ENCODE results near the gene CNFN. TPM values are rescaled to one million over a fixed set of nuclear protein-coding genes. Genes with fewer than 3 reads are reported as not detected.
A peak's percentile ranks its signal among the peaks of the same experiment; 100 is the strongest.

Gene CNFN
- total RNA-seq, 4 donors from 2014 or later: 2.7 TPM; not detected in 3

- 80% methylated on average over 1 to 9 of the region's 9 CpGs for WGBS, 2 donors (ENCODE audit: low coverage in 1 of 2)
- intact Hi-C loops (cut with DNase I; ENCODE audit: low total_unique reads): no loop called here
These were observed 31.5 kb upstream of the CNFN start for GRCh38 chr19:42421591-42422031.

GRCh38 chr19:42421101-42421500 is 31.0 kb upstream of the CNFN start:
- Histone ChIP-seq H3K9me3 (no peaks in the 10 kb centered on the region), H3K27ac (no peak overlapping the region), H3K36me3 (no peaks in the 10 kb centered on the region), H3K4me3 (no peak overlapping the region), H3K4me1 (peaks cover 5 to 24% (median 18%) of the 10 kb centered on the region in 4 donors), H3K27me3 (no peaks in the 10 kb centered on the region)
- TF ChIP-seq POLR2AphosphoS5 (IDR thresholded peaks at IDR 0.05) (no peak), POLR2A (IDR thresholded peaks at IDR 0.05) (no peak), CTCF (IDR thresholded peaks at IDR 0.05) (no peak), EP300 (IDR thresholded peaks at IDR 0.05; ENCODE audit: low read depth) (no peak)
- WGBS, 2 donors (ENCODE audit: low coverage in 1 of 2): 79 to 80% methylated on average over 2 to 4 of the region's 4 CpGs
- intact Hi-C loops (cut with DNase I; ENCODE audit: low total_unique reads) (no loop called here), in situ Hi-C loops (cut with MboI; ENCODE audit: low pct_ligation_motif_present in 1 of 4, low pct_unique_long_range_greater_than_20kb in 1 of 4, low sequenced_read_pairs in 3 of 4) (no loop called here)
- no peak for DNase-seq

More at GRCh38 chr19:42421591-42422031, 31.5 kb upstream of the CNFN start:
- in situ Hi-C loops (cut with MboI; ENCODE audit: low pct_ligation_motif_present in 1 of 4, low pct_unique_long_range_greater_than_20kb in 1 of 4, low sequenced_read_pairs in 3 of 4): no loop called here
- no peak overlapping the region for H3K27ac ChIP-seq
- H3K36me3 ChIP-seq: no peaks in the 10 kb centered on the region
- TF ChIP-seq EP300 (IDR thresholded peaks at IDR 0.05; ENCODE audit: low read depth) (no peak), CTCF (IDR thresholded peaks at IDR 0.05) (no peak), POLR2AphosphoS5 (IDR thresholded peaks at IDR 0.05) (no peak), POLR2A (IDR thresholded peaks at IDR 0.05) (no peak)
- no peaks in the 10 kb centered on the region for H3K9me3 ChIP-seq
- DNase-seq: no peak
- H3K4me1 ChIP-seq: peaks cover 5 to 24% (median 18%) of the 10 kb centered on the region in 4 donors
- H3K4me3 ChIP-seq: no peak overlapping the region
- H3K27me3 ChIP-seq: no peaks in the 10 kb centered on the region

- H3K4me1 ChIP-seq: peaks cover 5 to 24% (median 18%) of the 10 kb centered on the region in 4 donors
- DNase-seq: peak; percentile 64
- TF ChIP-seq POLR2AphosphoS5 (IDR thresholded peaks at IDR 0.05) (no peak), CTCF (IDR thresholded peaks at IDR 0.05) (peak; percentile 54 to 70 (median 61)), POLR2A (IDR thresholded peaks at IDR 0.05) (no peak), EP300 (IDR thresholded peaks at IDR 0.05; ENCODE audit: low read depth) (no peak)
- WGBS, 2 donors (ENCODE audit: low coverage in 1 of 2): 29 to 67% methylated on average over 1 to 10 of the region's 10 CpGs
- H3K4me3 ChIP-seq: no peak overlapping the region
- in situ Hi-C loops (cut with MboI; ENCODE audit: low pct_ligation_motif_present in 1 of 4, low pct_unique_long_range_greater_than_20kb in 1 of 4, low sequenced_read_pairs in 3 of 4): no loop called here
- H3K36me3 ChIP-seq: no peaks in the 10 kb centered on the region
- H3K27me3 ChIP-seq: no peaks in the 10 kb centered on the region
- H3K9me3 ChIP-seq: no peaks in the 10 kb centered on the region
- intact Hi-C loops (cut with DNase I; ENCODE audit: low total_unique reads): no loop called here
- no peak overlapping the region for H3K27ac ChIP-seq
These were observed 30.0 kb upstream of the CNFN start for GRCh38 chr19:42420055-42420544.

GRCh38 chr19:42419309-42419708 is 29.2 kb upstream of the CNFN start:
- no peak for TF ChIP-seq POLR2A (IDR thresholded peaks at IDR 0.05)
- TF ChIP-seq EP300 (IDR thresholded peaks at IDR 0.05; ENCODE audit: low read depth): no peak
- TF ChIP-seq POLR2AphosphoS5 (IDR thresholded peaks at IDR 0.05): no peak
- no peak for TF ChIP-seq CTCF (IDR thresholded peaks at IDR 0.05)
- peaks cover 5 to 24% (median 18%) of the 10 kb centered on the region in 4 donors for H3K4me1 ChIP-seq
- 31 to 64% methylated on average over 3 to 6 of the region's 6 CpGs for WGBS, 2 donors (ENCODE audit: low coverage in 1 of 2)
- in situ Hi-C loops (cut with MboI; ENCODE audit: low pct_ligation_motif_present in 1 of 4, low pct_unique_long_range_greater_than_20kb in 1 of 4, low sequenced_read_pairs in 3 of 4): no loop called here
- DNase-seq: no peak
- no peaks in the 10 kb centered on the region for H3K27me3 ChIP-seq
- no peaks in the 10 kb centered on the region for H3K36me3 ChIP-seq
- no peaks in the 10 kb centered on the region for H3K9me3 ChIP-seq
- intact Hi-C loops (cut with DNase I; ENCODE audit: low total_unique reads): no loop called here
- no peak overlapping the region for H3K4me3 ChIP-seq
- no peak overlapping the region for H3K27ac ChIP-seq

Measured in transverse colon (tissue), 4 donors.